HG02763 (cell line): Measurements from ENCODE around the gene IL1RL1.

Source experiments
- ATAC-seq: cut with Tn5 transposase; IDR thresholded peaks from one replicate; pipeline ENCODE4 v1.9.1; 2021; ENCODE audit warnings: mild to moderate bottlenecking, moderate library complexity; ENCODE audit not compliant: unreplicated experiment

IL1RL1 gene

GRCh38 chr2:102310964-102311640 lies at the start of gene IL1RL1:
TSS of gene IL1RL1 (plus strand) at chr2:102311563. CDS start at chr2:102338265, 26,702 bp downstream.
- no peak for ATAC-seq

GRCh38 chr2:102262216-102263129 lies 48.9 kb upstream of the IL1RL1 start:
- no peak for ATAC-seq

GRCh38 chr2:102264952-102265351 lies 46.4 kb upstream of the IL1RL1 start:
- no peak for ATAC-seq

GRCh38 chr2:102266204-102266603 lies 45.2 kb upstream of the IL1RL1 start:
- ATAC-seq = no peak

GRCh38 chr2:102267774-102268173 lies 43.6 kb upstream of the IL1RL1 start:
- ATAC-seq = no peak

GRCh38 chr2:102268510-102269199 lies 42.7 kb upstream of the IL1RL1 start:
- no peak for ATAC-seq

- no peak for ATAC-seq
Measured at GRCh38 chr2:102269200-102269524, 42.2 kb upstream of the IL1RL1 start.

- ATAC-seq = no peak
Measured at GRCh38 chr2:102271844-102272243, 39.5 kb upstream of the IL1RL1 start.

GRCh38 chr2:102273619-102274211 lies 37.6 kb upstream of the IL1RL1 start:
- no peak for ATAC-seq

- no peak for ATAC-seq
Measured at GRCh38 chr2:102276549-102277201, 34.7 kb upstream of the IL1RL1 start.

- no peak for ATAC-seq
Measured at GRCh38 chr2:102277202-102277700, 34.1 kb upstream of the IL1RL1 start.

GRCh38 chr2:102278720-102279390 lies 32.5 kb upstream of the IL1RL1 start:
- ATAC-seq = no peak

- no peak for ATAC-seq
Measured at GRCh38 chr2:102279391-102279735, 32.0 kb upstream of the IL1RL1 start.

GRCh38 chr2:102282678-102283091 lies 28.7 kb upstream of the IL1RL1 start:
- ATAC-seq = no peak

GRCh38 chr2:102283996-102284395 lies 27.4 kb upstream of the IL1RL1 start:
- no peak for ATAC-seq

GRCh38 chr2:102284611-102285010 lies 26.8 kb upstream of the IL1RL1 start:
- no peak for ATAC-seq

GRCh38 chr2:102285368-102285767 lies 26.0 kb upstream of the IL1RL1 start:
- ATAC-seq = no peak

- ATAC-seq = no peak
Measured at GRCh38 chr2:102286041-102286440, 25.3 kb upstream of the IL1RL1 start.

- ATAC-seq = no peak
Measured at GRCh38 chr2:102289129-102289528, 22.2 kb upstream of the IL1RL1 start.

- ATAC-seq = no peak
Measured at GRCh38 chr2:102290594-102290993, 20.8 kb upstream of the IL1RL1 start.
